TTC549 (cell line): ENCODE results near the gene SCNM1.
A peak's percentile ranks its signal among the peaks of the same experiment; 100 is the strongest.
"Not testable (repeated sequence)": the region's sequence is repeated elsewhere in the genome, so short reads cannot be mapped to it uniquely, and the experiment has no call there.

Experiments
- FAIRE-seq: peaks from 2 replicates; lab custom pipeline; 2012; peaks lifted over from hg19 to GRCh38; lab: Jason Lieb, UNC

The SCNM1 gene

GRCh38 chr1:151193856-151194255 lies 27.9 kb downstream of the SCNM1 start:
- no peak for FAIRE-seq

GRCh38 chr1:151194894-151195594 lies 29.1 kb downstream of the SCNM1 start:
- not testable (repeated sequence) for FAIRE-seq

- FAIRE-seq: peak; percentile 95
These were observed 30.4 kb downstream of the SCNM1 start for GRCh38 chr1:151196292-151196800.

- FAIRE-seq: no peak
These were observed 31.9 kb downstream of the SCNM1 start for GRCh38 chr1:151197863-151198253.

- FAIRE-seq: peak; percentile 96
These were observed 32.5 kb downstream of the SCNM1 start, which contains the start of gene PIP5K1A for GRCh38 chr1:151198254-151199127. Gene PIP5K1A (plus strand): TSS chr1:151198552. CDS start chr1:151198997, 445 bp downstream.

- no peak for FAIRE-seq
These were observed 34.1 kb downstream of the SCNM1 start for GRCh38 chr1:151199873-151200581.

GRCh38 chr1:151205381-151205965 lies 39.5 kb downstream of the SCNM1 start:
- not testable (repeated sequence) for FAIRE-seq

- FAIRE-seq: no peak
These were observed 44.9 kb downstream of the SCNM1 start for GRCh38 chr1:151210830-151211229.

GRCh38 chr1:151211972-151212705 lies 46.2 kb downstream of the SCNM1 start:
- FAIRE-seq: no peak

GRCh38 chr1:151213560-151213959 lies 47.6 kb downstream of the SCNM1 start:
- FAIRE-seq: no peak
